A549 (cell line): Measurements from ENCODE around the gene LIN37. TPM values are rescaled to one million over a fixed set of nuclear protein-coding genes. Genes with fewer than 3 reads are reported as not detected.
"Not testable (repeated sequence)": the region's sequence is repeated elsewhere in the genome, so short reads cannot be mapped to it uniquely, and the experiment has no call there.

Source experiments
- ATAC-seq, 2 experiments: fragments of 200-7000 bp in 1 of 2; fragments of >200 bp in 1 of 2; cut with Nextera tagmentation in 1 of 2; cut with Tn5 transposase in 1 of 2; 3 replicates each; pipeline versions ENCODE4 v1.8.0 to v1.9.1; 2018 to 2020; ENCODE audit warnings: mild to moderate bottlenecking in 1 of 2, moderate library complexity in 1 of 2
- CTCF ChIA-PET: fragments of 300-600 bp; sonication (Branson Sonifier 250); formaldehyde crosslinking; extraction: SDS; loops from one replicate; lab custom pipeline; 2021; ENCODE audit warnings: antibody characterized with exemption, inconsistent platforms; lab: Yijun Ruan, JAX
- POLR2A ChIA-PET: fragments of 350-600 bp; formaldehyde crosslinking; extraction: SDS; loops from one replicate; lab custom pipeline; 2021; ENCODE audit warnings: antibody characterized with exemption, inconsistent platforms; lab: Yijun Ruan, JAX
- DNase-seq, 2 experiments: peaks; one replicate each; pipeline versions ENCODE4 v3.0.0 to v3.0.0-alpha.2; 2011 to 2016; ENCODE audit warnings: low read depth in 1 of 2, low spot score in 1 of 2
- FAIRE-seq: peaks from 2 replicates; lab custom pipeline; 2011; peaks lifted over from hg19 to GRCh38; lab: Jason Lieb, UNC
- H3K27ac ChIP-seq, 2 experiments: fragments of >200 bp; sonication (Bioruptor Twin); formaldehyde crosslinking; 3 replicates each; pipeline ENCODE4 v1.5.1; 2016 to 2017
- H3K4me1 ChIP-seq: fragments of >200 bp; sonication (Bioruptor Twin); formaldehyde crosslinking; 3 replicates; pipeline ENCODE4 v1.6.1; 2016
- H3K4me2 ChIP-seq: fragments of >200 bp; sonication (Bioruptor Twin); formaldehyde crosslinking; 3 replicates; pipeline ENCODE4 v1.6.1; 2016
- H3K4me3 ChIP-seq: fragments of >200 bp; sonication (Bioruptor Twin); formaldehyde crosslinking; 3 replicates; pipeline ENCODE4 v1.5.1; 2016
- H3K9me3 ChIP-seq: fragments of >200 bp; sonication (Bioruptor Twin); formaldehyde crosslinking; 3 replicates; pipeline ENCODE4 v1.6.1; 2016
- ATOH8 ChIP-seq: fragments of 250-450 bp; sonication (Bioruptor Pico); IDR thresholded peaks from 2 replicates; pipeline ENCODE4 v1.5.0; 2020; ENCODE audit warnings: low read depth, mild to moderate bottlenecking, moderate library complexity
- CBX2 ChIP-seq: fragments of 200-600 bp; sonication (generic); IDR thresholded peaks from 2 replicates; pipeline ENCODE4 v1.6.1; 2016; ENCODE audit warnings: low read depth, mild to moderate bottlenecking, borderline replicate concordance
- CBX8 ChIP-seq: fragments of 200-600 bp; sonication (generic); IDR thresholded peaks from 2 replicates; pipeline ENCODE4 v1.6.1; 2016
- CHD4 ChIP-seq: fragments of 200-600 bp; sonication (generic); IDR thresholded peaks from 2 replicates; pipeline ENCODE4 v1.6.1; 2016; ENCODE audit warnings: antibody characterized with exemption, mild to moderate bottlenecking, borderline replicate concordance
- ESRRA ChIP-seq: fragments of 150-350 bp; IDR thresholded peaks from 2 replicates; pipeline ENCODE4 v1.6.1; 2014; ENCODE audit warnings: mild to moderate bottlenecking, low read length, borderline replicate concordance
- FOXS1 ChIP-seq: fragments of 250-450 bp; sonication (Bioruptor Pico); IDR thresholded peaks from 2 replicates; pipeline ENCODE4 v1.5.0; 2020; ENCODE audit warnings: mild to moderate bottlenecking, moderate library complexity
- GATA3 ChIP-seq: IDR thresholded peaks from 2 replicates; pipeline ENCODE4 v1.6.1; 2012; ENCODE audit warnings: borderline replicate concordance
- HDAC2 ChIP-seq: fragments of 200-600 bp; sonication (generic); IDR thresholded peaks from 2 replicates; pipeline ENCODE4 v1.6.1; 2016
- HES2 ChIP-seq: fragments of >200 bp; sonication (Bioruptor Twin); formaldehyde crosslinking; IDR thresholded peaks from 2 replicates; pipeline ENCODE4 v1.6.1; 2016
- HOXA7 ChIP-seq: fragments of 250-450 bp; sonication (Bioruptor Pico); IDR thresholded peaks from 2 replicates; pipeline ENCODE4 v1.5.0; 2020; ENCODE audit warnings: mild to moderate bottlenecking, moderate library complexity
- HOXB13 ChIP-seq: fragments of 250-450 bp; sonication (Bioruptor Pico); IDR thresholded peaks from 2 replicates; pipeline ENCODE4 v1.5.0; 2020; ENCODE audit warnings: low read depth, mild to moderate bottlenecking, moderate library complexity
- HOXB5 ChIP-seq: fragments of 250-450 bp; sonication (Bioruptor Pico); IDR thresholded peaks from 2 replicates; pipeline ENCODE4 v1.5.0; 2020; ENCODE audit warnings: mild to moderate bottlenecking, moderate library complexity
- JUN ChIP-seq, 2 experiments: fragments of >200 bp; sonication (Bioruptor Twin); formaldehyde crosslinking; IDR thresholded peaks; 2 replicates in 1 of 2; 3 replicates in 1 of 2; pipeline ENCODE4 v1.6.1; 2016 to 2017
- MAX ChIP-seq: IDR thresholded peaks from 2 replicates; pipeline ENCODE4 v1.6.1; 2012
- NR3C1 ChIP-seq: fragments of >200 bp; sonication (Bioruptor Twin); formaldehyde crosslinking; IDR thresholded peaks from 3 replicates; pipeline ENCODE4 v1.6.1; 2017
- PBX3 ChIP-seq: IDR thresholded peaks from 2 replicates; pipeline ENCODE4 v1.6.1; 2012
- POLR2AphosphoS2 ChIP-seq: conservative IDR thresholded peaks from 2 replicates; pipeline ENCODE4 v1.6.1; 2012; ENCODE audit warnings: low read length, improper control_type of control experiment, inconsistent platforms
- RCOR1 ChIP-seq: fragments of 150-350 bp; IDR thresholded peaks from 2 replicates; pipeline ENCODE4 v1.6.1; 2014; ENCODE audit warnings: antibody characterized with exemption, low read length, low read depth
- RFX5 ChIP-seq: fragments of 450-650 bp; IDR thresholded peaks from 2 replicates; pipeline ENCODE4 v1.7.1; 2014; ENCODE audit warnings: antibody characterized with exemption, mild to moderate bottlenecking, moderate library complexity
- SREBF2 ChIP-seq: fragments of 450-650 bp; IDR thresholded peaks from 2 replicates; pipeline ENCODE4 v1.6.1; 2014; ENCODE audit warnings: mild to moderate bottlenecking, moderate library complexity
- USF2 ChIP-seq: fragments of 450-650 bp; IDR thresholded peaks from 2 replicates; pipeline ENCODE4 v1.6.1; 2014; ENCODE audit warnings: antibody characterized with exemption
- WGBS: methylation state at CpG from one replicate; pipeline ENCODE4 v1.1.6; 2017; ENCODE audit errors: missing lambda C conversion rate; 5-methylcytosine and 5-hydroxymethylcytosine counted together
- polyA plus RNA-seq, 4 experiments: library from polyadenylated mRNA; depleted of rRNA in 3 of 4; stranded (reverse); fragments of >200 nt; fragmentation: RNase III in 1 of 4; extraction: RNeasy Plus Mini Kit Qiagen cat#74134 plus additional on column Dnase treatment in 1 of 4; gene quantifications; 2 replicates in 3 of 4; 3 replicates in 1 of 4; pipeline ENCODE4 v1.2.3, GENCODE V29; 2011 to 2017

LIN37 gene
- polyA plus RNA-seq, 2 of the 4 experiments (the other 2 are of a cell fraction) = 8.1 to 23.1 TPM

GRCh38 chr19:35722897-35723296 is 25.5 kb upstream of the LIN37 start:
- Histone ChIP-seq H3K4me1 (peaks cover 9% of the 10 kb centered on the region), H3K9me3 (no peaks in the 10 kb centered on the region), H3K27ac (no peak overlapping the region), H3K4me2 (no peak overlapping the region), H3K4me3 (no peak overlapping the region)
- TF ChIP-seq HOXA7 (CRISPR knock-in tag) (no peak), JUN (IDR thresholded peaks at IDR 0.05) (peak in 1 of 2 experiments; percentile 14; a peak in 1 of 5 replicates)
- ATAC-seq (no peak), DNase-seq (no peak), FAIRE-seq (no peak)
- 94% methylated on average over 16 of the region's 16 CpGs for WGBS
- ChIA-PET CTCF (interaction anchor here (1.0 to 3.0 kb wide), 7 partner anchors 9 to 209 kb away, joined by 3 to 18 read pairs (median 4); partner anchors contain the start of genes PSENEN and U2AF1L4), POLR2A (interaction anchor here (1.0 to 1.7 kb wide), 2 partner anchors 17 to 25 kb away, joined by 3 to 8 read pairs; partner anchors contain the start of gene LIN37)

- Histone ChIP-seq H3K4me3 (no peak overlapping the region), H3K4me2 (no peak overlapping the region), H3K27ac (no peak overlapping the region), H3K4me1 (peaks cover 9% of the 10 kb centered on the region), H3K9me3 (no peaks in the 10 kb centered on the region)
- ATAC-seq = no peak
- ChIA-PET POLR2A (interaction anchor here (1.0 to 1.7 kb wide), 2 partner anchors 16 to 25 kb away, joined by 3 to 8 read pairs; partner anchors contain the start of gene LIN37), CTCF (interaction anchor here (1.0 to 3.0 kb wide), 7 partner anchors 9 to 208 kb away, joined by 3 to 18 read pairs (median 4); partner anchors contain the start of genes PSENEN and U2AF1L4)
- no peak for FAIRE-seq
- 95% methylated on average over 24 of the region's 24 CpGs for WGBS
- no peak for DNase-seq
- TF ChIP-seq POLR2AphosphoS2 = no peak
Observed at GRCh38 chr19:35723671-35724070, 24.7 kb upstream of the LIN37 start.

- CTCF ChIA-PET = interaction anchor here (1.1 to 3.0 kb wide), 6 partner anchors 8 to 207 kb away, joined by 3 to 18 read pairs (median 6); partner anchors contain the start of genes PSENEN and U2AF1L4
- not testable (repeated sequence) for DNase-seq, H3K4me3 ChIP-seq, FAIRE-seq, H3K4me1 ChIP-seq, H3K4me2 ChIP-seq, H3K9me3 ChIP-seq, ATAC-seq, H3K27ac ChIP-seq
- POLR2A ChIA-PET = interaction anchor here (1.7 kb wide), 1 partner anchor 16 kb away, joined by 8 read pairs; no protein-coding TSS in a partner anchor
- 94% methylated on average over 7 of the region's 7 CpGs for WGBS
Observed at GRCh38 chr19:35724132-35724531, 24.2 kb upstream of the LIN37 start.

- Histone ChIP-seq H3K4me1 (peaks cover 1% of the 10 kb centered on the region), H3K9me3 (no peaks in the 10 kb centered on the region), H3K4me2 (no peak overlapping the region), H3K4me3 (no peak overlapping the region), H3K27ac (no peak overlapping the region)
- WGBS = 92% methylated on average over 12 of the region's 12 CpGs
- POLR2A ChIA-PET = interaction anchor here (1.7 kb wide), 1 partner anchor 15 kb away, joined by 8 read pairs; no protein-coding TSS in a partner anchor
- no peak for TF ChIP-seq USF2
- no peak for TF ChIP-seq CBX8
- no peak for TF ChIP-seq GATA3
- no peak for TF ChIP-seq RCOR1
- TF ChIP-seq ESRRA = no peak
- no peak for TF ChIP-seq SREBF2
- no peak for TF ChIP-seq PBX3
- no peak for TF ChIP-seq FOXS1 (CRISPR knock-in tag)
- no peak for TF ChIP-seq HOXB5 (CRISPR knock-in tag)
- TF ChIP-seq HDAC2 = no peak
- no peak for TF ChIP-seq ATOH8 (CRISPR knock-in tag)
- TF ChIP-seq HES2 = no peak
- no peak for TF ChIP-seq HOXB13 (CRISPR knock-in tag)
- TF ChIP-seq RFX5 = no peak
- TF ChIP-seq CBX2 = no peak
- no peak for TF ChIP-seq MAX
- no peak for TF ChIP-seq CHD4
- no peak for TF ChIP-seq JUN (IDR thresholded peaks at IDR 0.05)
- no peak for TF ChIP-seq NR3C1
- CTCF ChIA-PET = interaction anchor here (1.0 to 3.0 kb wide), 7 partner anchors 10 to 207 kb away, joined by 3 to 18 read pairs (median 5); partner anchors contain the start of genes PSENEN and U2AF1L4
- DNase-seq (no peak), FAIRE-seq (no peak), ATAC-seq (no peak)
Observed at GRCh38 chr19:35724560-35724959, 23.8 kb upstream of the LIN37 start.
